ENCODE measurements around the gene RFPL2.
"Not testable (repeated sequence)": the region's sequence is repeated elsewhere in the genome, so short reads cannot be mapped to it uniquely, and the experiment has no call there.

Gene RFPL2

GRCh38 chr22:32205974-32206773 lies 1.3 kb upstream of the RFPL2 start:
- DNase-seq (ENCODE audit: low spot score): no peak

DNA sequence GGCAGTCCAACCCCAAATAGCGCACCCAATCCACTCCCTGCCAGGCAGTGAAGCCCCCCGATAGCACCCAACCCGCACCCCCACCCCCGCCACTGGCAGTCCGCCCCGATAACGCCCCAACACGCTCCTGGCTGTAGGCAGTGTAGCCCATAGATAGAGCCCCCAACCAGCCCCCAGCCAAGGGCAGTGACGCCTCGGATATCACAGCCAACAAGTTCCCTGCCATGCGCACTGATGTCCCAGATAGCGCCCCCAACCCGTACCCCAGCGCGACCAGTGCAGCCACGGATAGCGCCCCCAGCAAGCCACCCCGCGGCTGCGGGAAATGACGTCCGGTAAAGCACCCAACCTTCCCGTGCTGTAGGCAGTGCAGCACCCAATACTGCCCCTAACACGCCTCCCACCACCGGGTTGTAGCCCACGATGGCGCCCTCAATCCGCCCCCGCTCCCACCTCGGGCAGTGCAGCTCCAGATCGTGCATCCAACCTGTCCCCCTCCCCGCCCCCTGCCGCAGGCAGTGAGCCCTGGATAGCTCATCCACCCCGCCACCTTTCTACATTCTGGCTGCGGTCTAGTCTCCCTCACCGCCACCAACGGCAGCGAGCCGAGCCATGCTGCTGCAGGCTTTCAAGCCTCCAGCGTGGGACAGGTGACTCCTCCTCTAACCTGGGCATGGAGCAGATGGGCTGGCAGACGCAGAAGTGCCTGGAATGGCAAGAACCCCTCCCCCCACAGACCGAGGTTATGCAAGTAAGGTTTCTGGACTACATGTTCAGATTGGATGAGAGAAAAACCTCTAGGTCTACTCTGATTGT lies 625 bp downstream of the RFPL2 start:
- DNase-seq (ENCODE audit: low spot score): no peak

DNA sequence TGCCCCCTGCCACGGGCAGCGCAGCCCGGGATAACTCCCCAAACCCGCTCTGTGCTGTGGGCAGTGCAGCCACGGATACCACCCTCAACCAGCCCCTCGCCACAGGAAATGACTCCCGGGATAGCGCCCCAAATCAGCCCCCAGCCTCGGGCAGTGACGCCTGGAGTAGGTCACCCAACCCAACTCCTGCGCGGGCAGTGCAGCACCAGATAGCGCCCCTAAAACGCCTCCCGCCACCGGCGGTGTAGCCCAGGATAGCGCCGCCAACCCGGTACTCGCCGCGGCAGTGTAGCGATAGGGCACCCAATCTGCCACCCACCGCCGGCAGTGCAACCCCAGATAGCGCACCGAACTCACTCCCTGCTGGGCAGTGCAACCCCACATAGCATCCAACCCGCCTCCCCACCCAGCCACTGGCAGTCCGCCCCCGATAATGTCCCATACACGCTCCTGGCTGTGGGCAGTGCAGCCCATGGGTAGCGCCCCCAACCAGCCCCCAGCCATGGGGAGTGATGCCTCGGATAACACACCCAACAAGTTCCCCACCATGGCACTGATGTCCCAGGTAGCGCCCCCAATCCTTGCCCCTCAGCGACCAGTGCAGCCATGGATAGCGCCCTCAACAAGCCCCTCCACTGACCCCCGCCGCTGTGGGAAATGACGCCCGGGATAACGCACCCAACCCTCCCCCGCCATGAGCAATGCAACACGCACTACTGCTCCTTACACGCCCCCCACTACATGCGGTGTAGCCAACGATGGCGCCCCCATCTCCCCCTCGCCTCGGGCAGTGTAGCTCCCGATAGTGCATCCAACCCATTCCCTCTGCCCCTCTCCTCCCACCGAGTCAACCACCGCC lies 1.5 kb downstream of the RFPL2 start:
- DNase-seq (ENCODE audit: low spot score): no peak

GRCh38 chr22:32202539-32203180 lies 2.2 kb downstream of the RFPL2 start:
- peak; percentile 21 for DNase-seq (ENCODE audit: low spot score)

DNA sequence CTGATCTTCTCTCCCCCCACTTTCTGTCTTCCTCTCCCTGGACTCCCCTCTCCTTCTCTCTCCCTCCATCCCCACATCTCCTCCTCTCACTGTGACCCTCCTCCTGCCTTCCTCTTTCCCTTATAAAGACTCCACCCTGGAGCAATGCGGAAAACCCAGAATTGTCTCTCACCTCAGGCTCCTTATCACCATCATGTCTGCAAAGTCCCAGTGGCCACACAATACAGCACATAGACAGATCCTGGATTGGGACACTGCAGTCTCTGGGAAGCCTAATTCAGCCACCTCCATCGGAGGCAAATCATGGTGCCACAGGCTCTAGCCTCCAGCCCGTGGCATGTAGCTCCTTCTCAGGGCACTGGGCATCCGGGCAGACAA lies 2.7 kb downstream of the RFPL2 start:
- no peak for DNase-seq (ENCODE audit: low spot score)

- no peak for DNase-seq (ENCODE audit: low spot score)
Measured at GRCh38 chr22:32200752-32201151, 4.1 kb downstream of the RFPL2 start.

DNA sequence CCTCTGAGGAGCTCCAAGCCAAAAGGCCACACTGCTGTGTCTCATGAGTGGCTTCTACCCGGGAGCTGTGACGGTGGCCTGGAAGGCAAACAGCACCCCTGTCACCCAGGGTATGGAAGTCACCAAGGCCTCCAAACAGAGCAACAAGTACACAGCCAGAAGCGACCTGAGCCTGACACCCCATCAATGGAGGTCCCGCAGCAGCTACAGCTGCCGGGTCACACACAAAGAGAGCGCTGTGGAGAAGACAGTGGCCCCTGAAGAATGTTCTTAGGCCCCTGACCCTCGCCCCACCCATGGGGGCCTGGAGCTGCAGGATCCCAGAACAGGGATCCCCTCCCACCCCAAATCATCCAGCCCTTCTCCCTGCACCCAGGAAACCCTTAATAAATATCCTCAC lies 4.9 kb downstream of the RFPL2 start:
- DNase-seq (ENCODE audit: low spot score): no peak

DNA sequence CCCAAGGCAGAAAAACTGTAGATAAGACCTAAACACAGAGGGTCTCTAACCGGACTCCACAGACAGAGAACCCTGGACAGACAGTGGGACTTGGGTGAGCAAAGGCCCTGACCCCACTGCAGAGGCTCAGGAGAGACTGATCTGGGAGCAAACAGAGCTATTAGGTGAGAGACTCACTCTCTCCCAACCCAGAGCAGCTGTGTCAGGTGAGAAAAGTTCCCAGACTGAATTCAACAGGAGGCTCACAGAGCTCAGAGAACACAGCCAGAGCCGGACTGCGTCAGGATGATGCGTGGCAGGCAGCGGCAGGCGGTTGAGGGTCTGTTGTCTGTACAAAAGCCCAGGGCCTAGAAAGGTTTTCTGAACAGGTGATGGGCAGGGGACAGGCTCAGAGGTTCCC lies 5.5 kb downstream of the RFPL2 start:
- DNase-seq (ENCODE audit: low spot score): no peak

DNA sequence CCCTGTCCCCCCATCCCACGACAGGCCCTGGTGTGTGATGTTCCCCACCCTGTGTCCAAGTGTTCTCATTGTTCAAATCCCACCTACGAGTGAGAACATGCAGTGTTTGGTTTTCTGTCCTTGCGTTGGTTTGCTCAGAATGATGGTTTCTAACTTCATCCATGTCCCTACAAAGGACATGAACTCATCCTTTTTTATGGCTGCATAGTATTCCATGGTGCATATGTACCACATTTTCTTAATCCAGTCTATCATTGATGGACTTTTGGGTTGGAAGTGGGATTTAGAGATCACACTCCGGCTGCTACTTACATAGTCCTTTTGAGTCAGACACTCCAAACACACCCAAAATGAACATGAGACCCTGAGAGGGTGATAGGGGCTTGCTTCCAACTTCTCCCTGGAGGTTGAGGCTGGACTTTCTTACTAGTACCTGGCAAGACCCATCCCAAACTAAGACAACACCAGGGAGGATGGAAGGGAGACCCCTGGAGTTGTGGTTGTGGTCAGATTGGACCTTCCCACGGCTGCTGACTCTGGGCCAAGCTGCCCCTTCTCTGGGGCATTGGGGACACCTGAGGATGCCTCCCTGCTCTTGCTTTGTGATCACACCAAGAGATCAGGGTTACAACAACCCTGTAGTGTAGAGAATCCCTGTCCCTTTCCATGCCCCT lies 7.2 kb downstream of the RFPL2 start:
- not testable (repeated sequence) for DNase-seq (ENCODE audit: low spot score)

GRCh38 chr22:32195900-32196299 lies 9.0 kb downstream of the RFPL2 start:
- DNase-seq (ENCODE audit: low spot score): not testable (repeated sequence)

- DNase-seq (ENCODE audit: low spot score): not testable (repeated sequence)
Measured at GRCh38 chr22:32193346-32193745, 11.5 kb downstream of the RFPL2 start.

- DNase-seq (ENCODE audit: low spot score): not testable (repeated sequence)
Measured at GRCh38 chr22:32191021-32191420, 13.9 kb downstream of the RFPL2 start.

GRCh38 chr22:32185821-32186220 lies 19.1 kb downstream of the RFPL2 start:
- no peak for DNase-seq (ENCODE audit: low spot score)

- no peak for DNase-seq (ENCODE audit: low spot score)
Measured at GRCh38 chr22:32183625-32184024, 21.2 kb downstream of the RFPL2 start.

GRCh38 chr22:32181043-32181442 lies 23.8 kb downstream of the RFPL2 start:
- DNase-seq (ENCODE audit: low spot score): no peak

DNA sequence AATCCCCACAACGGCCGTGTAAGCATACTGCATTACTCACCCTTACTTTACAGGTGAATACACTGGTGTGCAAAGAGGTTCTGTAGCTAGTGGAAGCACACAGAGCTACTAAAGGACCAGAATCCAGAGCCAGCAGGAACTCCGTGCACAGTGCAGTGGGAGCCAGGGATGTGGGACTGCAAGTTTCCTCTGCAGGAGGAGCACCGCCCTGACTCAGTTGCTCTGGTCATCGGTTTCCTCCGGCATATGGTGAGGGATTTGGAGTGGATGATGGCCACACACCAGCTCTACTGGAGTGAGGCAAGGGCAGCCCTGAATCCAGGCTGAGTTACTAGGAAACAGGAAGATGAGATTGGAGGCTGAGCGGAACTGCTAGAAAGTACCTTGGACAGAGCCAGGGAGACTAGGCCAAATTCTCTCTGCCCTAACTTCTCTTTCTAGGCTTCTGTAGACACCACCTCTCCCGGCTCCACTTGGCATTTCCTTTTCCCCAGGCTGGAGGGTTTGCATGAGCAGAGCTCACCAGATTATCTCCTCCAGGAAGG lies 27.6 kb downstream of the RFPL2 start:
- no peak for DNase-seq (ENCODE audit: low spot score)

DNA sequence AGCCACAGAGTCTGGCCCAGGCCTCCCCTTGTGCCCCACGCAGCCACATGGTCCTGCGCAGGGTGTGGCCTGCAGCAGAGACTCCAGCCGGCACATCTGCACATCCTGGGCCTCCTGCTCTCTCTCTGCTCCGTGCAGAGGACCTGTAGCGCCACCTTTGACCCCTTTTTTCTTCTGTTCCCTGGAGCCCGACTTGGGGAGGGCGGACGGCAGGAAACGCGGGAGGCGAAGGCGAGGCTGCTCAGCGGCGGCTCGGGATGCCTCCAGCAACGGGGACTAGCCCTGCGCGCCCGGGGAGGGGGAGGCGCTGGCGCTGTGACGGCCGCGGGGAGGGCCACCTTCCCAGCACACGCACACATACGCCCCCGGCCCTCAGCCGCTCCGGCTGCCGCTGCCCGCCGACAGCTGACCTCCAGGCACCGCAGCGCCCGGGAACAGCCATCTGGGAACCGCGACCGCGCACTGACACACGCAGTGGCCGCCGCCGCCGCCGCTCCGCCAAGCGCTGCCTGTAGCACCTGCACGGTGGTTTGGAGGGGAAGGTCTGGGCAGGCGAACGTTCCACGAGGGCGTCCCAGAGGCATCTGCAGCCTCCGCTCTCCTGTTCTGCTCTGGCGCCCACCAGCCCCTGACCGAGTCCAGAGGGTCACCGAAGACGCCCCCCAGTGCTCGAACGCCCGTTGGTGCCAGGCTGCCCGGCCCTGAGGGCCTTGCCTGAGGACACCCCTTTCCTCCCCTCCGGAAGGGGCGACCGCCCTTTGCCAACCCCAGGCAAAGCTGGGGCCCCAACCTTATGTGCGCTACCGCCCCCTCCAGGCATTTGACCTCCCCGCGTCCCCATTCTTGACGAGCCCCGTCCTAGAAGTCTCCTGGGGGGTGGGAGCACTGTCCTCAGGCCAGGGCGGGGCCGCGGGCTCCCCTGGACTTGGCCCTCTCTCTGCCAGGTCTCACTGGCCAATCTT lies 28.9 kb downstream of the RFPL2 start:
- no peak for DNase-seq (ENCODE audit: low spot score)

- DNase-seq (ENCODE audit: low spot score): no peak
Measured at GRCh38 chr22:32175115-32175514, 29.8 kb downstream of the RFPL2 start.

- no peak for DNase-seq (ENCODE audit: low spot score)
Measured at GRCh38 chr22:32165681-32166080, 39.2 kb downstream of the RFPL2 start.
